Type B pancreatic cell (in vitro differentiated cells): Measurements from ENCODE around the gene DCP2. TPM values are rescaled to one million over a fixed set of nuclear protein-coding genes. Genes with fewer than 3 reads are reported as not detected.

Source experiments
- DNase-seq: peaks from one replicate; pipeline ENCODE4 v3.0.0; 2021; ENCODE audit warnings: mixed read lengths; ENCODE audit not compliant: unreplicated experiment; ENCODE audit errors: extremely low spot score
- H3K27ac Mint-ChIP-seq: 2 replicates; pipeline ENCODE4 v1.8.0; 2021; ENCODE audit warnings: mild to moderate bottlenecking, mixed read lengths
- H3K27me3 Mint-ChIP-seq: 2 replicates; pipeline ENCODE4 v1.8.0; 2021; ENCODE audit warnings: mixed read lengths
- H3K36me3 Mint-ChIP-seq: 2 replicates; pipeline ENCODE4 v1.8.0; 2021; ENCODE audit warnings: mixed read lengths
- H3K4me1 Mint-ChIP-seq: one replicate; pipeline ENCODE4 v1.8.0; 2021; ENCODE audit warnings: mixed read lengths; ENCODE audit not compliant: unreplicated experiment
- H3K4me3 Mint-ChIP-seq: 2 replicates; pipeline ENCODE4 v1.8.0; 2021; ENCODE audit warnings: mild to moderate bottlenecking, mixed read lengths
- H3K9me3 Mint-ChIP-seq: 2 replicates; pipeline ENCODE4 v1.8.0; 2021; ENCODE audit warnings: mixed read lengths
- long read RNA-seq: library from polyadenylated mRNA; unstranded; transcript quantifications from one replicate; pipeline ENCODE4 v2.0.0, GENCODE V29; 2020
- total RNA-seq: library from RNA; stranded (reverse); gene quantifications from 2 replicates; pipeline ENCODE4 v1.2.1, GENCODE V29; 2021; ENCODE audit warnings: low replicate concordance
- TF ChIP-seq, protein P1 (sequence below): fragments of 200-600 bp; sonication (generic); conservative IDR thresholded peaks from 2 replicates; pipeline ENCODE4 v1.5.0; 2021; ENCODE audit warnings: antibody characterized with exemption, mild to moderate bottlenecking

DCP2 gene
- 65.5 and 90.3 TPM in 2 replicates for total RNA-seq
- long read RNA-seq, full-length matches to known transcripts = 11 of 47 reads
- long read RNA-seq, partial matches to known transcripts = 15 of 47 reads
- long read RNA-seq, other reads (novel, unspliced or antisense) = 21 of 47 reads

DNA sequence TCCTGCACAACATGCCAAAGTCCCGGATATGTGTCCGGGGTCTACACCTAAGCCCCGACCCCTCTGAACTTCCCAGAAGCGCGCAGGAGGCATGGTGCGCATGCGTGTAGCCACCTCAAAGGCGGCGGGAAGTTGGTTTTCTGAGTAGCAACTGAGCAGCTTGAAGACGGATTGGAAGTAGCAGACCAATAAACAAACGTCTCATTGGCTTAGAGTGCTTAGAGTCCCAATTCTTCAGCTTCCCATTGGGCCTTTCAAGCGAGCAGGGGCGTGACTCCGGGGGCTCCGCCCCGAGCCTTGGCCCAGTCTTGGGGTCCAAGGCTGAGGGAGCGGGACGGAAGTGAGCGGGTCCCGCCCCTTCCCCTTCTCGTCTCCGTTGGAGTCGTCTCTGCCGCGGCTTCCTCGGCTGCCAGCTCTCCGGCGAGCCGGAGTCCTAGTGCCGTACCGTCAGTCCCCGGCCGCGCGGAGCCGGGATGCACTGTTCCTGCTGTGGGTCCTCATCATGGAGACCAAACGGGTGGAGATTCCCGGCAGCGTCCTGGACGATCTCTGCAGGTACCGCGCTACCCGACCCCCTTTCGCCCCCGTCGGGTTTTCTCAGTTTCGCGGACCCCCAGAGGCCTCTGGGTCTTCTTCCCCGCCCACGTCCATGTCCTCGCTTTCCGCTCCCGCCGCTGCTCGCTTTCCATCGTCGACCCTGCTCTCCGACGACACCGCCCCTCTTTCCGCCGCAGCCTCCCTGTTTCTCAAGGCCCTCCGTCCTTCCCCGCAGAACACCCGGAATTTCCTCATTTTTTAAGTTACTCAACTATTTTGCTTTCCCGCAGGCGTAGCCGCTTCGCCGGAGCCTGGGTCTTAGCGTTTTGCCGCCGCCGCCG is at the start of gene DCP2:
TSS of gene DCP2 (plus strand) at position 367 of the 878 bp plus-strand sequence. CDS start at position 503, 136 bp downstream.
- Mint-ChIP-seq H3K4me3 (peak within 1 kb of the TSS; percentile 98), H3K27ac (peak within 1 kb of the TSS; percentile 95), H3K36me3 (peaks cover 8% of the 10 kb centered on the region), H3K27me3 (no peaks in the 10 kb centered on the region), H3K4me1 (peaks cover 25% of the 10 kb centered on the region), H3K9me3 (no peaks in the 10 kb centered on the region)
- TF ChIP-seq, protein P1, sequence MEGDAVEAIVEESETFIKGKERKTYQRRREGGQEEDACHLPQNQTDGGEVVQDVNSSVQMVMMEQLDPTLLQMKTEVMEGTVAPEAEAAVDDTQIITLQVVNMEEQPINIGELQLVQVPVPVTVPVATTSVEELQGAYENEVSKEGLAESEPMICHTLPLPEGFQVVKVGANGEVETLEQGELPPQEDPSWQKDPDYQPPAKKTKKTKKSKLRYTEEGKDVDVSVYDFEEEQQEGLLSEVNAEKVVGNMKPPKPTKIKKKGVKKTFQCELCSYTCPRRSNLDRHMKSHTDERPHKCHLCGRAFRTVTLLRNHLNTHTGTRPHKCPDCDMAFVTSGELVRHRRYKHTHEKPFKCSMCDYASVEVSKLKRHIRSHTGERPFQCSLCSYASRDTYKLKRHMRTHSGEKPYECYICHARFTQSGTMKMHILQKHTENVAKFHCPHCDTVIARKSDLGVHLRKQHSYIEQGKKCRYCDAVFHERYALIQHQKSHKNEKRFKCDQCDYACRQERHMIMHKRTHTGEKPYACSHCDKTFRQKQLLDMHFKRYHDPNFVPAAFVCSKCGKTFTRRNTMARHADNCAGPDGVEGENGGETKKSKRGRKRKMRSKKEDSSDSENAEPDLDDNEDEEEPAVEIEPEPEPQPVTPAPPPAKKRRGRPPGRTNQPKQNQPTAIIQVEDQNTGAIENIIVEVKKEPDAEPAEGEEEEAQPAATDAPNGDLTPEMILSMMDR = no peak
- DNase-seq = peak; percentile 93

DNA sequence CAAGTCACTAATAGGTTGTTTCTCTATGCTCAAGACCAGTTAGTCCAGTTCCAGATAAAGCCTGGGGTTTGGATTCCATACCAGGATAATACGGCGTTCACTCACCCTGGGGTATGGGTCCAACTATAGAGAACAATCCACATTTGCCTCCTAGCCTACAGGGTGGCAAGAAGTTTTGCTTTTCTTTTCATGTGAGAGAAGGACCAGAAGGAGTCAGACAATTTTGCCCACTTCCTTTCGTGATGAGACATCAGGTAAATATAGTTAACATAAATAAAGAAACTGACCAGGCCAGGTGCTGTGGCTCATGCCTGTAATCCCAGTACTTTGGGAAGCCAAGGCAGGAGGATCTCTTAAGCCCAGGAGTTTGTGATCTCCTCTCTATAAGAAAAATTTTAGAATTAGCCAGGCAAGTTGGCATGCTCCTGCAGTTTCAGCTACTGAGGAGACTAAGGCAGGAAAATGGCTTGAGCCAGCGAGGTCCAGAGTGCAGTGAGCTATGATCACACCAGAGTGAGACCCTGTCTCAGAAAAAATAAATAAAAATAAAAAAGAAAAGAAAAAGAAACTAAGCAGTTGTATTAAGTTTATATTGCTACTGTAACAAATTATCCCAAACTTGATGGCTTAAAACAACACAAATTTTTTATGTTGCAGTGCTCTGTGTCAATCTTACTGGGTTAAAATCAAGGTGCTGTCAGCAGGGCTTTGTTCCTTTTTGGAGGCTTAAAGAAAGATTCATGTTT is 47.1 kb upstream of the DCP2 start:
- H3K9me3 Mint-ChIP-seq = peaks cover 5% of the 10 kb centered on the region
- no peaks in the 10 kb centered on the region for H3K27me3 Mint-ChIP-seq
- H3K4me3 Mint-ChIP-seq = no peak overlapping the region
- no peak overlapping the region for H3K27ac Mint-ChIP-seq
- no peak for DNase-seq
- H3K4me1 Mint-ChIP-seq = peaks cover 14% of the 10 kb centered on the region
- TF ChIP-seq, protein P1 = no peak
- H3K36me3 Mint-ChIP-seq = no peaks in the 10 kb centered on the region

DNA sequence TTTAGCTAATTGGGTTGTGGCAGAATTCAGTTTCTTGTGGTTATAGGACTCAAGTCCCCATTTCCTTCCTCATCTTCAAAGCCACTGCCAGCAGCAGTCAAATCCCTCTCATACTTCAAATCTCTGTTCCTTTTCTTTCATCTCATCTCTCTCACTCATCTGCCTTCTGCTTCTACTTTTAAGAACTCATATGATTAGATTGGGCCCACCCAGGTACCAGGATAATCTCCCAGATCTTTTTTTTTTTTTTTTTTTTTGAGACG is 46.6 kb upstream of the DCP2 start:
- Mint-ChIP-seq H3K9me3 (peaks cover 5% of the 10 kb centered on the region), H3K27ac (no peak overlapping the region), H3K4me3 (no peak overlapping the region), H3K27me3 (no peaks in the 10 kb centered on the region), H3K4me1 (peaks cover 14% of the 10 kb centered on the region), H3K36me3 (no peaks in the 10 kb centered on the region)
- no peak for DNase-seq
- TF ChIP-seq, protein P1 = no peak

DNA sequence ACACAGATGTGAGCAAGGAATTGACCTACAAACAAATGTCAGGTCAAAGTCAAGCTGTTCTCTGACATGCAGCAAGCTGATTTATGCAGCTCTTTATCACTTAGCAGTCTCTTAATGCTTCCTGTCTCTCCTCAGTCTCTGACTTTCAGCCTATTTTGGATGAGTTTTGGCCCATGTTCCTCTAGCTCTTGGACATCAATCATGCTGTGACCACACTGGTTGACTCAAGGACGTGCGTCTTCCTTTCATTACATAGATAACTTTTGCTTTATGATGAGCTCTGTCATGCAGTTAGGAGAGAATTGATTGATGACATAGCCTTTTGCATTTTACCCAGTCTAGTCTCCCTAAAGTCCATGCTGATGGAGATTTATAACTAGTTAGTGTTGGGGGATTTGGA is 45.1 kb upstream of the DCP2 start:
- TF ChIP-seq, protein P1 = no peak
- no peak overlapping the region for H3K4me3 Mint-ChIP-seq
- peaks cover 14% of the 10 kb centered on the region for H3K4me1 Mint-ChIP-seq
- DNase-seq = no peak
- H3K9me3 Mint-ChIP-seq = peaks cover 5% of the 10 kb centered on the region
- H3K27ac Mint-ChIP-seq = no peak overlapping the region
- H3K27me3 Mint-ChIP-seq = no peaks in the 10 kb centered on the region
- H3K36me3 Mint-ChIP-seq = no peaks in the 10 kb centered on the region

DNA sequence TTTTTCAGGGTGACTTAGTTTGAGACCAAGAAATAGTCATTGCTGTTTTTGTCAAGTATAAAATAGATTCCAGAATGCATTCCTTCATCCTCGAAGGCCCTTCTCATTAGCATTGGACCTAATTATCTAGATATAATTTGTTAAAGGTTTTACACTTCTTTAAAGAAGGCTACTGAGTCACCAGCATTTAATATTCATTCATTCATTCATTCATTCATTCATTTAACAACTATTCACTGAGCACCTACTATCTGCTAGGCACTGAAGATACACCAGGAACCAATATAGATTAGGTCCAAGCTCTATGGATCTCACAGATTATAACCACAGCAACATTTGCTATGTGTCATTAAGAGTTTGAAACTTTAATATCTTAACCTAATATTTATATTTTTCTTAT is 43.5 kb upstream of the DCP2 start:
- Mint-ChIP-seq H3K27ac (no peak overlapping the region), H3K4me3 (no peak overlapping the region), H3K36me3 (no peaks in the 10 kb centered on the region), H3K9me3 (peaks cover 5% of the 10 kb centered on the region), H3K27me3 (no peaks in the 10 kb centered on the region), H3K4me1 (peaks cover 14% of the 10 kb centered on the region)
- TF ChIP-seq, protein P1 = no peak
- no peak for DNase-seq
